CD14-positive monocyte (primary cell): ENCODE results near the gene SLC12A4. TPM values are rescaled to one million over a fixed set of nuclear protein-coding genes. Genes with fewer than 3 reads are reported as not detected.
A peak's percentile ranks its signal among the peaks of the same experiment; 100 is the strongest.

Source experiments
- DNase-seq, 3 donors: peaks; one replicate each; pipeline ENCODE4 v3.0.0-alpha.2; 2011 to 2022
- H2AFZ ChIP-seq: 2 replicates; pipeline ENCODE4 v1.6.0; 2012; ENCODE audit warnings: mild to moderate bottlenecking, low read depth, low read length, inconsistent platforms; ENCODE audit not compliant: insufficient read depth, poor library complexity, severe bottlenecking
- H3K27ac ChIP-seq, 2 donors: 1 replicate in 1 of 2; 2 replicates in 1 of 2; pipeline ENCODE4 v1.5.1; 2012 to 2013; ENCODE audit warnings: low read length in 2 of 2, control low read depth in 1 of 2, inconsistent platforms in 1 of 2, low read depth in 1 of 2, mild to moderate bottlenecking in 1 of 2
- H3K27me3 ChIP-seq, 2 donors: one replicate each; pipeline versions ENCODE4 v1.6.0 to v1.6.1; 2011 to 2013; ENCODE audit warnings: low read length in 2 of 2; ENCODE audit not compliant: control insufficient read depth in 2 of 2, insufficient read depth in 2 of 2
- H3K36me3 ChIP-seq, 2 donors: replicated peaks in 1 of 2; 1 replicate in 1 of 2; 2 replicates in 1 of 2; pipeline versions ENCODE4 v1.5.1 to v1.6.1; 2012 to 2013; ENCODE audit warnings: low read length in 2 of 2, control low read depth in 1 of 2, inconsistent platforms in 1 of 2, mild to moderate bottlenecking in 1 of 2; ENCODE audit not compliant: insufficient read depth in 2 of 2, control insufficient read depth in 1 of 2
- H3K4me1 ChIP-seq, 2 donors: 1 replicate in 1 of 2; 2 replicates in 1 of 2; pipeline versions ENCODE4 v1.5.1 to v1.6.1; 2012 to 2013; ENCODE audit warnings: low read length in 2 of 2, control low read depth in 1 of 2, inconsistent platforms in 1 of 2, mild to moderate bottlenecking in 1 of 2, moderate library complexity in 1 of 2; ENCODE audit not compliant: insufficient read depth in 2 of 2, control insufficient read depth in 1 of 2
- H3K4me2 ChIP-seq: replicated peaks from 2 replicates; pipeline ENCODE3; 2012; ENCODE audit warnings: low read length, moderate library complexity, mild to moderate bottlenecking; ENCODE audit not compliant: poor library complexity, severe bottlenecking; ENCODE audit errors: extremely low read depth
- H3K4me3 ChIP-seq, 3 experiments: fragments of 200-600 bp in 1 of 3; sonication (generic) in 1 of 3; replicated peaks in 1 of 3; 1 replicate in 2 of 3; 2 replicates in 1 of 3; pipeline ENCODE4 v1.5.1; 2011 to 2013; ENCODE audit warnings: low read length in 3 of 3, mild to moderate bottlenecking in 3 of 3, control low read depth in 2 of 3, low read depth in 2 of 3, inconsistent platforms in 1 of 3, moderate library complexity in 1 of 3
- H3K79me2 ChIP-seq: 2 replicates; pipeline ENCODE4 v1.6.0; 2012; ENCODE audit warnings: mild to moderate bottlenecking, control low read depth, inconsistent platforms, low read length, moderate library complexity; ENCODE audit not compliant: insufficient read depth
- H3K9ac ChIP-seq: 2 replicates; pipeline ENCODE4 v1.6.0; 2017; ENCODE audit warnings: low read length, mild to moderate bottlenecking; ENCODE audit not compliant: insufficient read depth, poor library complexity, severe bottlenecking
- H3K9me3 ChIP-seq, 2 donors: replicated peaks in 1 of 2; 1 replicate in 1 of 2; 2 replicates in 1 of 2; pipeline versions ENCODE4 v1.5.1 to v1.6.1; 2012 to 2013; ENCODE audit warnings: low read length in 2 of 2, control low read depth in 1 of 2; ENCODE audit not compliant: control insufficient read depth in 1 of 2, insufficient read depth in 1 of 2
- H4K20me1 ChIP-seq: 2 replicates; pipeline ENCODE4 v1.6.0; 2012; ENCODE audit warnings: mild to moderate bottlenecking, low read length, control low read depth, moderate library complexity; ENCODE audit not compliant: insufficient read depth
- H3K27ac Mint-ChIP-seq, 7 donors: one replicate each; pipeline ENCODE4 v1.8.0; 2020; ENCODE audit warnings: mild to moderate bottlenecking in 7 of 7, mixed read lengths in 7 of 7, moderate library complexity in 6 of 7, inconsistent platforms in 2 of 7
- H3K27me3 Mint-ChIP-seq, 3 donors: one replicate each; pipeline ENCODE4 v1.8.0; 2021 to 2022; ENCODE audit warnings: low read depth in 3 of 3, mild to moderate bottlenecking in 3 of 3, mixed read lengths in 3 of 3, moderate library complexity in 3 of 3, inconsistent platforms in 1 of 3
- H3K36me3 Mint-ChIP-seq, 2 donors: one replicate each; pipeline ENCODE4 v1.8.0; 2020; ENCODE audit warnings: mixed read lengths in 2 of 2, inconsistent platforms in 1 of 2, mild to moderate bottlenecking in 1 of 2
- H3K4me1 Mint-ChIP-seq: one replicate; pipeline ENCODE4 v1.8.0; 2020; ENCODE audit warnings: mild to moderate bottlenecking, mixed read lengths
- H3K4me3 Mint-ChIP-seq, 2 donors: one replicate each; pipeline ENCODE4 v1.8.0; 2020; ENCODE audit warnings: mild to moderate bottlenecking in 2 of 2, mixed read lengths in 2 of 2, moderate library complexity in 1 of 2
- H3K9me3 Mint-ChIP-seq, 7 donors: one replicate each; pipeline ENCODE4 v1.8.0; 2020 to 2022; ENCODE audit warnings: mixed read lengths in 7 of 7, mild to moderate bottlenecking in 6 of 7, moderate library complexity in 6 of 7, inconsistent platforms in 2 of 7
- WGBS: methylation state at CpG from one replicate; pipeline ENCODE4 v1.1.5; 2013; ENCODE audit warnings: missing lambda C conversion rate; ENCODE audit not compliant: insufficient coverage; 5-methylcytosine and 5-hydroxymethylcytosine counted together
- intact Hi-C, 2 donors: fragments of 100-400 bp; cut with micrococcal nuclease; formaldehyde crosslinking; loops; one replicate each; pipeline versions ENCODE4 v1.15.0 to v1.15.1; 2023
- polyA plus RNA-seq, 3 donors: library from polyadenylated mRNA; depleted of rRNA in 1 of 3; unstranded in 2 of 3; stranded (reverse) in 1 of 3; fragments of 300-500 nt in 2 of 3; fragments of >200 nt in 1 of 3; fragmentation: Illumina TruSeq in 2 of 3; gene quantifications; 1 replicate in 2 of 3; 2 replicates in 1 of 3; pipeline ENCODE4 v1.2.3, GENCODE V29; 2012 to 2021
- TF ChIP-seq, protein P1 (sequence below): fragments of 200-600 bp; IDR thresholded peaks from one replicate; pipeline ENCODE4 v1.8.0; 2022; ENCODE audit warnings: antibody characterized with exemption, mild to moderate bottlenecking

Gene SLC12A4
- polyA plus RNA-seq, 3 donors = 7.3 to 57.2 (median 7.7) TPM

DNA sequence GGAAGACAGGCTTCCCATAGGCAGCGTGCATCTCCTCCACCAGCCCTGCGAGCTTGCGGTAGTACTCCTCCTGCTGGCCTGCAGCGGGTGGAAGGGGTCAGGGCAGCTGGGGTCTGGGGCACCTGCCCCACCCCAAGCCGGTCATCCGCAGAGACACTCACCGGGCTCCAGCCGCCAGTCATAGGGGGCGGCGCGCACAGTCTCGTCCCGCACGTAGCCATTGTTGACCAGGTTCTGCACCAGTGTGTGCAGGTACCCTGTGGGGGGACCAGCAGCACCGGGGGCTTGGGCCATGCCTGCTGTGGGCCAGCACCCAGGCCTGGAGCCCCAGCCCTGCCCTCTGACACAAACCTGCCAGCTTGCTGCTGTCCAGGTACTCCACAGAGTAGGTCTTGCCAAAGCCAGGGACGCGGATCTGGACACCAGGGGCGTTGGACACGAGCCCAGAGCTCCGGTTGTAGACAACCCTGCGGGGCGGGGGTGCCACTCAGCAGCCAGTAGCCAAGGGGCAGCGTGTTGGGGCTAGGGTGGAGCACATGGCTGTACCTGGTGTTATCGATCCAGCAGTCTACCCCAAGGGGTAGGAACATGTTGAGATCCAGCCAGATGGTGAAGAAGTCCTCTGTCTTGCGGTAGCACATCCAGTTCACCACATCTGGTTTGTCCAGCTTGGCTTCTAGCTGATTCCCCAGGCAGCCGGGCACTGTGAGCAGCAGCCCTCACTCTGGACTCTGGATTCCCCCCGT lies 25.8 kb downstream of the SLC12A4 start:
- no peak overlapping the region for H3K9ac ChIP-seq
- peaks cover 52 to 54% of the 10 kb centered on the region in 2 donors for H3K36me3 ChIP-seq
- no peak overlapping the region for H3K4me3 ChIP-seq
- Mint-ChIP-seq H3K9me3 (no peaks in the 10 kb centered on the region), H3K36me3 (peaks cover 33 to 64% of the 10 kb centered on the region in 2 donors), H3K4me1 (peaks cover 11% of the 10 kb centered on the region), H3K4me3 (no peak overlapping the region), H3K27ac (peak overlapping the region in 3 of 7 donors; percentile 26 to 74 (median 56)), H3K27me3 (peaks cover 0 to 4% (median 2%) of the 10 kb centered on the region in 3 donors)
- 96% methylated on average over 24 of the region's 27 CpGs for whole genome bisulfite sequencing
- no peaks in the 10 kb centered on the region for H3K79me2 ChIP-seq
- no peak overlapping the region for H2AFZ ChIP-seq
- peaks cover 11 to 13% of the 10 kb centered on the region in 2 donors for H3K4me1 ChIP-seq
- H3K9me3 ChIP-seq = no peaks in the 10 kb centered on the region
- TF ChIP-seq, protein P1, sequence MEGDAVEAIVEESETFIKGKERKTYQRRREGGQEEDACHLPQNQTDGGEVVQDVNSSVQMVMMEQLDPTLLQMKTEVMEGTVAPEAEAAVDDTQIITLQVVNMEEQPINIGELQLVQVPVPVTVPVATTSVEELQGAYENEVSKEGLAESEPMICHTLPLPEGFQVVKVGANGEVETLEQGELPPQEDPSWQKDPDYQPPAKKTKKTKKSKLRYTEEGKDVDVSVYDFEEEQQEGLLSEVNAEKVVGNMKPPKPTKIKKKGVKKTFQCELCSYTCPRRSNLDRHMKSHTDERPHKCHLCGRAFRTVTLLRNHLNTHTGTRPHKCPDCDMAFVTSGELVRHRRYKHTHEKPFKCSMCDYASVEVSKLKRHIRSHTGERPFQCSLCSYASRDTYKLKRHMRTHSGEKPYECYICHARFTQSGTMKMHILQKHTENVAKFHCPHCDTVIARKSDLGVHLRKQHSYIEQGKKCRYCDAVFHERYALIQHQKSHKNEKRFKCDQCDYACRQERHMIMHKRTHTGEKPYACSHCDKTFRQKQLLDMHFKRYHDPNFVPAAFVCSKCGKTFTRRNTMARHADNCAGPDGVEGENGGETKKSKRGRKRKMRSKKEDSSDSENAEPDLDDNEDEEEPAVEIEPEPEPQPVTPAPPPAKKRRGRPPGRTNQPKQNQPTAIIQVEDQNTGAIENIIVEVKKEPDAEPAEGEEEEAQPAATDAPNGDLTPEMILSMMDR = no peak
- no peaks in the 10 kb centered on the region for H3K27me3 ChIP-seq
- H3K27ac ChIP-seq = no peak overlapping the region
- intact Hi-C loops = no loop called here
- peaks cover 12% of the 10 kb centered on the region for H4K20me1 ChIP-seq
- DNase-seq = no peak
- no peak overlapping the region for H3K4me2 ChIP-seq

DNA sequence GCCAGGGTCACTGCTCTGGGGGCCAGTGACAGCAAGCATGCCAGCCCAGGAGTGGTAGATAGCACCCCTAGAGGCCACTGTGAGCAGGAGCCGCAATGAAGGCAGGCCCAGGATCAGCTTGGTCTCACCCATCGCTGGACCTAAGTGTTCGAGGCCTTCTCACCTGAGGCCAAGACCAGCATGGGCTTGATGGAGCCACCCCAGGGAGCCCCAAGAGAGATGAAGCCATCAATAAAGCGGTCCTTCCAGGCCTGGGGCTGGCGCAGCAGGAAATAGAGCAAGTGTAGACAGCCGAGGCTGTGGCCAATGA lies 26.3 kb downstream of the SLC12A4 start:
- Histone ChIP-seq H3K27me3 (no peaks in the 10 kb centered on the region), H3K79me2 (no peaks in the 10 kb centered on the region), H3K9me3 (no peaks in the 10 kb centered on the region), H3K4me1 (peaks cover 16 to 19% of the 10 kb centered on the region in 2 donors), H2AFZ (no peak overlapping the region), H3K9ac (no peak overlapping the region), H3K27ac (no peak overlapping the region), H4K20me1 (peaks cover 12% of the 10 kb centered on the region), H3K4me3 (no peak overlapping the region), H3K4me2 (no peak overlapping the region), H3K36me3 (peaks cover 46 to 49% of the 10 kb centered on the region in 2 donors)
- Mint-ChIP-seq H3K4me3 (no peak overlapping the region), H3K36me3 (peaks cover 33 to 58% of the 10 kb centered on the region in 2 donors), H3K27me3 (peaks cover 0 to 4% (median 2%) of the 10 kb centered on the region in 3 donors), H3K4me1 (peaks cover 14% of the 10 kb centered on the region), H3K9me3 (no peaks in the 10 kb centered on the region), H3K27ac (no peak overlapping the region)
- 86% methylated on average over 6 of the region's 6 CpGs for WGBS
- TF ChIP-seq, protein P1 = peak; percentile 69
- peak in 2 of 3 donors; percentile 25 to 35 for DNase-seq
- intact Hi-C loops = no loop called here
